GM10847 (cell line): ENCODE measurements around the gene SH2D2A.

Experiments used
- POLR2A ChIP-seq: IDR thresholded peaks from 2 replicates; pipeline ENCODE4 v1.6.1; 2011; ENCODE audit not compliant: insufficient read length; ENCODE audit errors: extremely low read depth

The SH2D2A gene

DNA sequence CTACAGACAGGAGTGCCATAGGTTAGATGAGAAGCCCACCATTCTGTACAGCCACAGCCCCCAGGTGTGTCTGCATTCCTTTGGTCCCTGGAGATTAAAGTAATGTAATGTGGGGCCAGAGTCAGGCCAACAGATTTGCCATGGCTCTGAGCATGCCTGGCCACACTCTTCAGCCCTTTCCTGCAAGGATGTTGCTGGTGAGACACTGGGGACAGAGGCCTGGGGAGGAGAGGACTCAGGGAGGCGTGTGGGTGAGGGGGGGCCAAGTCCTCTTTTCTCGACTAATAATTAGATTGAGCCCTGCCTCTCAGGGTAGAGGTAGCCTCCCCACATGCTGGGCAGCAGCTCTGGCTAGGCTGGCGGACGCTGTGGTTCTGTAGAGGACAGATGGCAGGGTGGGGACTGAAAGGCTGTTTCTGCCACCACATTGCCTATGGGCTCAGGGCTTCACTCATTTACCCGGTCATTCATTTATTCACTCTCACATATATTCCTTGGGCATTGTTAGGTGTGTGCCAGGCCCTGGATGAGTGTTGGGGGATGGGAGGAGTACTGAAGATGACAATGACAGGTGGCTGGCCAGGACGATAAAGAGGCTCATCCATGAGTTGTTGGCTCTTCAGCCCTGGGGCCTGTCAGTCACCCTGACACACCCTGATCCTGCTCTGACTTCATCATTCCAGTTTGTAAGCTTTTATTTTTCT, 56.4 kb downstream of the SH2D2A start:
- TF ChIP-seq POLR2A: no peak

DNA sequence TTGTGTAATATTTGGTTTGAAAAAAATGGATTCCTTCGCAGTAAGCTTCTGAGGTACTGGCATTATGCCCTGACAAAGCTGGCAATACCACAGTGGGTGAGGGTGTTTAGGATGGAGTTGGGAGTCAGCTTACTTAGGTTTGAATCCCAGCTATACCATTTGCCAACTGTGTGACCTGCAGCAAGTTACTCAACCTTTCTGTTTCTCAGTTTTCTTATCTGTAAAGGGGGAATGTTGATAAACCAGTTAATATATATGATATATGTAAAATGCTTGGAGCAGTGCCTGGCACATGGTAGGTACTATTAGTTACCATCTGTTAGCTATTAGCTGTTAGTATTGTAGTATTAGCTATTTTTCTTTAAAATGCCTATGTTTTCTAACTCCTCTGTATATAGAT, 60.3 kb downstream of the SH2D2A start:
- TF ChIP-seq POLR2A: no peak
